ENCODE results near the gene ATP2B2.

DNA sequence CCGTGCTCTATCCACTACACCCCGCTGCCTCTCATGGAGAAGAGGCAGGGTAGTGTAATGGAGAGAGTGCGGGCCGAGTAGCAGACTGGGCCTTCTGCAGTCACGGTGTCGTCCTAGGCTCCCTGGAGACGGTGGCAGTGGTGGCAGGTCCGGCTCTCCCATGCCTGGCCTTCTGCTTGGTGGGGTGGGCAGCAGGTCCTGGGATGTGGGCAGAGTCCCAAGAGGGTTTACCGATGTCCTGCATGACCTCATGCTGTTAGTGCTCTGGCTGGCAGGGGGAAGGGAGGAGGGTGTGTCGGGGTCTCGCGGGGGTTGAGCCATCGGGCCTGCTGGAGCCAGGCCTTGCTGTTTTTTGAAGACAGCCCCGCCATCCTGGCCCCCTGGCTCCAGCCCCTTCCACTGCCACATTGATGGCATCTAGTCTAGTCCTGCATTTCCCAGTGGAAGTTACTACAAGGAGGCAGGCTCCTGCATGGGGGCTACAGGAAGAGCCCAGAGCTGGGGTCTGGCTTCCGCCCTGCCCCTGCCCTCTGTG, 110.8 kb downstream of the ATP2B2 start:
- TF ChIP-seq CTCF (IDR thresholded peaks at IDR 0.05; ENCODE audit: low read depth, low read length) = no peak
- no peak for TF ChIP-seq EZH2phosphoT487 (IDR thresholded peaks at IDR 0.05; ENCODE audit: low read depth)
